Cardiac fibroblast (primary cell): ENCODE measurements around the gene ZNF124.

Source experiments
- DNase-seq, 2 donors: peaks; one replicate each; pipeline versions ENCODE4 v3.0.0 to v3.0.0-alpha.2; 2010; ENCODE audit warnings: low read depth in 2 of 2
- H3K4me3 ChIP-seq, 2 donors: replicated peaks in 1 of 2; 1 replicate in 1 of 2; 2 replicates in 1 of 2; pipeline ENCODE4 v1.5.1; 2011; ENCODE audit warnings: low read depth in 2 of 2, low read length in 2 of 2, mild to moderate bottlenecking in 2 of 2, moderate library complexity in 1 of 2
- TF ChIP-seq, protein P1 (sequence below): IDR thresholded peaks from one replicate; pipeline ENCODE4 v1.5.1; 2011; ENCODE audit warnings: low read depth, mild to moderate bottlenecking, low read length, inconsistent platforms

ZNF124 gene

GRCh38 chr1:247113733-247114271 lies 58.0 kb downstream of the ZNF124 start:
- no peak for DNase-seq
- TF ChIP-seq, protein P1, sequence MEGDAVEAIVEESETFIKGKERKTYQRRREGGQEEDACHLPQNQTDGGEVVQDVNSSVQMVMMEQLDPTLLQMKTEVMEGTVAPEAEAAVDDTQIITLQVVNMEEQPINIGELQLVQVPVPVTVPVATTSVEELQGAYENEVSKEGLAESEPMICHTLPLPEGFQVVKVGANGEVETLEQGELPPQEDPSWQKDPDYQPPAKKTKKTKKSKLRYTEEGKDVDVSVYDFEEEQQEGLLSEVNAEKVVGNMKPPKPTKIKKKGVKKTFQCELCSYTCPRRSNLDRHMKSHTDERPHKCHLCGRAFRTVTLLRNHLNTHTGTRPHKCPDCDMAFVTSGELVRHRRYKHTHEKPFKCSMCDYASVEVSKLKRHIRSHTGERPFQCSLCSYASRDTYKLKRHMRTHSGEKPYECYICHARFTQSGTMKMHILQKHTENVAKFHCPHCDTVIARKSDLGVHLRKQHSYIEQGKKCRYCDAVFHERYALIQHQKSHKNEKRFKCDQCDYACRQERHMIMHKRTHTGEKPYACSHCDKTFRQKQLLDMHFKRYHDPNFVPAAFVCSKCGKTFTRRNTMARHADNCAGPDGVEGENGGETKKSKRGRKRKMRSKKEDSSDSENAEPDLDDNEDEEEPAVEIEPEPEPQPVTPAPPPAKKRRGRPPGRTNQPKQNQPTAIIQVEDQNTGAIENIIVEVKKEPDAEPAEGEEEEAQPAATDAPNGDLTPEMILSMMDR: no peak
- H3K4me3 ChIP-seq: no peak overlapping the region

DNA sequence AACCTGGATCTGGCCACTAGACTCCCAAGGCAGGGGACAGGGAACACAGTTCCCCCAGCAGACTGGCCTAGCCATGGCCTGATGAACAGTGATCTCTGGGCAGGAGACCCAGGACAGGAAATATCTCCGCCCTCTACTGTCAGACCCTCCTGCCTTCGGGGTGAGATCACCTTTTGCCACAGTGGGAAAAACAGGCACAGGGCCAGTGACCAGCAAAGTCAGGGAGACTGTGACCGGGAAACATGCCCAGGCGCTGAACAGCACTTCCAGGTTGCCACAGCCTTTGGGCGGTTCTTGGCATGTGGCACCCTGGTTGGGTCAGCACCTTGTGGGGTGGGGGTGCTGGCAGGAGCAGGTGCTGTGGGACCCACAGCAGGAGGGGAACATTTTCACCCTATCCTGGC lies 58.7 kb downstream of the ZNF124 start:
- H3K4me3 ChIP-seq: no peak overlapping the region
- TF ChIP-seq, protein P1: no peak
- DNase-seq: peak in 1 of 2 donors; percentile 10

GRCh38 chr1:247112479-247112781 lies 59.4 kb downstream of the ZNF124 start:
- no peak overlapping the region for H3K4me3 ChIP-seq
- DNase-seq: no peak
- TF ChIP-seq, protein P1: no peak

DNA sequence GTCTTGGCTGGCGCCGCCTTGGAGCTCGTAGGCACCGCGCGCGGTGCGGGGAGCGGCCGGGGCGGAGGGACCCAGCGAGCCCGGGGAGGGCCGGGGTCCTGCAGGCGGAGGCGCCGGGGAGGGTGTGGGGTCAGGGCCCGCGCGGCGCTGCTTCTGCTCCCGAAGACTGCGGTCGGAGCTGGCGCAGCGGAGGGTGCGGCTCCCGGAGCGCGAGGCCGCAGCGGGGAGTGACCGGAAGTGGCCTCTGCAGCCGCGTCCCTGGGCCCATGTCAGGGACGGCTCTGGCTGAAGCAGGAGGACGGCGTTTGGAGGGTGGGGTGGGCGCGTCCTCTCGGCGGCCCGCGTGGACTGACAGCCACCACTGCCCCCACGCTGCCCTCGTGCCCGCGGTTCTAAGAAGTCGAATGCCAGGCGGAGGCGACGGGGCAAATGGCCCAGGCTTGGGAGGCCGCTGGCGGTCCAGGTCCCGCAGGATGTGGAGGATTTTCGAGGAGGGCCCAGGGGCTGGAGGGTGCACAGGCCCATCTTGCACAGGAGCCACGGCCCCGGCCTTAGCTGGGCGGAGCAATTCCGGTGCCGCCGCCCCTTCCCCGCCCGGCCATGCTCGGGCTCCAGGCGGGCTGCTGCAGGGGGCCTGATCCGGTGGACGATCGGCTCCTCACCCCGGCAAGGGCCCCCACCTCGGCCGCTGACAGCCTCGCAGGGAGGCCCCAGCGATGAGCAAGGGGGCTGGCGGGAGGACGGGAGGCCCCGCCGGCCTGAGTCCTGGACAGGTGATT lies 59.9 kb downstream of the ZNF124 start:
- DNase-seq: peak; percentile 42 to 59
- TF ChIP-seq, protein P1: no peak
- H3K4me3 ChIP-seq: peak overlapping the region; percentile 51 to 56

DNA sequence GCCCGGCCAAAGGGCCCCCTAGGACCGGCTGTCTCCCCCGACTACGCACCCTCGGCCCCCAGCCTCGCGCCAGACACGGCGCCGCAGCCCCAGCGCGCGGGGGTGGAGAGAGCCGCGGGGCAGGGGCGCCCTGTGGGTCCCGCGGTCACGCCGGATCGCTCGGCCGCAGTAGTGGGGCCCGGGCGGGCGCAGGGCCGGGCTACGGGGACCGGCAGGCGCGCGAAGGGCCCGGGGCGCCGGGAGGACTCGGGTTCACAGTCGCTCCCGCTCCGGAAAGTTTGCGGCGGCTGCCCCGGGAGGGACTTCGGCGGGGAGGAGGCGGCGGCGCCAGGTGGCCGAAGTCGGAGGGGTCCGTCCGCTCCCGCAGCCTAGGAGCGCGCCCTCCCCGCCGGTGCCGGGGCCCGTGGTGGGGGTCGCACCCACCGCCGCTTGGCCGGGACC lies 60.5 kb downstream of the ZNF124 start:
- DNase-seq: no peak
- TF ChIP-seq, protein P1: no peak
- H3K4me3 ChIP-seq: peak overlapping the region; percentile 51 to 56

- no peak for DNase-seq
Measured at GRCh38 chr1:247110627-247111258, 61.1 kb downstream of the ZNF124 start.

More at GRCh38 chr1:247110627-247111258, 61.1 kb downstream of the ZNF124 start:
- H3K4me3 ChIP-seq: peak overlapping the region; percentile 51 to 56
- TF ChIP-seq, protein P1: no peak
